ENCODE measurements around the gene ARID4A.
"Not testable (repeated sequence)": the region's sequence is repeated elsewhere in the genome, so short reads cannot be mapped to it uniquely, and the experiment has no call there.

Gene ARID4A, protein sequence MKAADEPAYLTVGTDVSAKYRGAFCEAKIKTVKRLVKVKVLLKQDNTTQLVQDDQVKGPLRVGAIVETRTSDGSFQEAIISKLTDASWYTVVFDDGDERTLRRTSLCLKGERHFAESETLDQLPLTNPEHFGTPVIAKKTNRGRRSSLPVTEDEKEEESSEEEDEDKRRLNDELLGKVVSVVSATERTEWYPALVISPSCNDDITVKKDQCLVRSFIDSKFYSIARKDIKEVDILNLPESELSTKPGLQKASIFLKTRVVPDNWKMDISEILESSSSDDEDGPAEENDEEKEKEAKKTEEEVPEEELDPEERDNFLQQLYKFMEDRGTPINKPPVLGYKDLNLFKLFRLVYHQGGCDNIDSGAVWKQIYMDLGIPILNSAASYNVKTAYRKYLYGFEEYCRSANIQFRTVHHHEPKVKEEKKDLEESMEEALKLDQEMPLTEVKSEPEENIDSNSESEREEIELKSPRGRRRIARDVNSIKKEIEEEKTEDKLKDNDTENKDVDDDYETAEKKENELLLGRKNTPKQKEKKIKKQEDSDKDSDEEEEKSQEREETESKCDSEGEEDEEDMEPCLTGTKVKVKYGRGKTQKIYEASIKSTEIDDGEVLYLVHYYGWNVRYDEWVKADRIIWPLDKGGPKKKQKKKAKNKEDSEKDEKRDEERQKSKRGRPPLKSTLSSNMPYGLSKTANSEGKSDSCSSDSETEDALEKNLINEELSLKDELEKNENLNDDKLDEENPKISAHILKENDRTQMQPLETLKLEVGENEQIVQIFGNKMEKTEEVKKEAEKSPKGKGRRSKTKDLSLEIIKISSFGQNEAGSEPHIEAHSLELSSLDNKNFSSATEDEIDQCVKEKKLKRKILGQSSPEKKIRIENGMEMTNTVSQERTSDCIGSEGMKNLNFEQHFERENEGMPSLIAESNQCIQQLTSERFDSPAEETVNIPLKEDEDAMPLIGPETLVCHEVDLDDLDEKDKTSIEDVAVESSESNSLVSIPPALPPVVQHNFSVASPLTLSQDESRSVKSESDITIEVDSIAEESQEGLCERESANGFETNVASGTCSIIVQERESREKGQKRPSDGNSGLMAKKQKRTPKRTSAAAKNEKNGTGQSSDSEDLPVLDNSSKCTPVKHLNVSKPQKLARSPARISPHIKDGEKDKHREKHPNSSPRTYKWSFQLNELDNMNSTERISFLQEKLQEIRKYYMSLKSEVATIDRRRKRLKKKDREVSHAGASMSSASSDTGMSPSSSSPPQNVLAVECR

GRCh38 chr14:58298477-58299400, at the start of gene ARID4A:
ARID4A (plus strand) TSS chr14:58298555; CDS start chr14:58299855, 1,300 bp downstream.
- peak; percentile 29 for DNase-seq

DNA sequence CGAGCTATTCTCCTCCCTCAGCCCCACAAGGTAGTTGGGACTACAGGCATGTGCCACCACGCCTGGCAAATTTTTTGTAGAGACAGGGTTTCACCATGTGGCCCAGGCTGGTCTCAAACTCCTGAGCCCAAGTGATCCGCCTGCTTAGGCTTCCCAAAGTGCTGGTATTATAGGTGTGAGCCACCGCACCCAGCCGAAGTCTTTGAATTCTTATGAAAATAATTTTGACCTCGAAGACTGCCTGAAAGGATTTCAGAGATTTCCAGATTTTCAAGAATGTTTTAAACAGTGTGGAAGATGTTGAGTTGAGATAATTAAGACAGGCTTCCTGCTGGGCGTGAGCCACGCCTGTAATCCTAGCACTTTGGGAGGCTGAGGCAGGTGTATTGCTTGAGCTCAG, 48.7 kb upstream of the ARID4A start:
- no peak for DNase-seq

DNA sequence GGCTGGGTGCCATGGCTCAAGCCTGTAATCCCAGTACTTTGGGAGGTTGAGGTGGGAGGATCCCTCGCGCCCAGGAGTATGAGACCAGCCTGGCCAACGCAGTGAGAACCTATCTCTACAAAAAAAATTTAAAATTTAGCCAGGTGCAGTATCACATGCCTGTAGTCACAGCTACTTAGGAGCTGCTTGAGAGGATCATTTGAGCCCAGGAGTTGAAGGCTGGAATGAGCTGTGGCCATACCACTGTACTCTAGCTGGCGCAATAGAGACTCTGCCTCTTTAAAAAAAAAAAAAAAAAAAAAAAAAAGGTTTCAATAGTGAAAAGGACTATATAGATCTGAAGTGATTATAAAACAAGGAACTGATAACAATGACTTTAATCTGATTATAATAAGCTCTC, 40.2 kb upstream of the ARID4A start:
- no peak for DNase-seq

DNA sequence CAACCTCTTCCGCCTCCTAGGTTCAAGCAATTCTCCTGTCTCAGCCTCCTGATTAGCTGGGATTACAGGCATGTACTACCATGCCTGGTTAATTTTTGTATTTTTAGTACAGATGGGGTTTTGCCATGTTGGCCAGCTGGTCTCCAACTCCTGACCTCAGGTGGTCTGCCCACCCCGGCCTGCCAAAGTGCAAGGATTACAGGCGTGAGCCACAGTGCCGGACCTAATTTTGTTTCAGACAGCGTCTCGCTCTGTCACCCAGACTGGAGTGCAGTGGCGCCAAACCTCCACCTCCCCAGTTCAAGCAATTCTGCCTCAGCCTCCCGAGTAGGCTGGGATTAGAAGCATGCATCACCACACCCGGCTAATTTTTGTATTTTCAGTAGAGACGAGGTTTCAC, 36.4 kb upstream of the ARID4A start:
- not testable (repeated sequence) for DNase-seq

GRCh38 chr14:58265401-58265800, 33.0 kb upstream of the ARID4A start:
- no peak for DNase-seq

DNA sequence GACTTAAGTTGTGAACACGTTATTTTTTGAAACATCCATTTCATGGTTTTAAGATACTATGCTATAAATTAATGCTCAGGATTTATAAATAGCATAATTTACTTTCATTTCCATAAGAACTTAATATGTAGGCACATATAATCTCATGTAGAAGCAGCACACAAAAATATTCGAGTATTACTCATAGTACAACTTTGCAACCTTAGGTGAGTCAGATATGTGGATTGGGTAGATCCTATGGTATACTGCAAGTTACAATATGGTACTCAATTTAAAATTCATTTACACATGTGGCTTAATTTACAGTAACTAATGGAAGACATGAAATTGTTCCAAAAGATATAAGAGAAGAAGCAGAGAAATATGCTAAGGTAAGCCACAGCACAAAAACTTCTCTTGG, 27.7 kb upstream of the ARID4A start:
- no peak for DNase-seq

GRCh38 chr14:58272588-58273372, 25.6 kb upstream of the ARID4A start:
- DNase-seq, result no peak

GRCh38 chr14:58274881-58275280, 23.5 kb upstream of the ARID4A start:
- no peak for DNase-seq

- DNase-seq, result no peak
Observed at GRCh38 chr14:58275527-58276190, 22.7 kb upstream of the ARID4A start.

DNA sequence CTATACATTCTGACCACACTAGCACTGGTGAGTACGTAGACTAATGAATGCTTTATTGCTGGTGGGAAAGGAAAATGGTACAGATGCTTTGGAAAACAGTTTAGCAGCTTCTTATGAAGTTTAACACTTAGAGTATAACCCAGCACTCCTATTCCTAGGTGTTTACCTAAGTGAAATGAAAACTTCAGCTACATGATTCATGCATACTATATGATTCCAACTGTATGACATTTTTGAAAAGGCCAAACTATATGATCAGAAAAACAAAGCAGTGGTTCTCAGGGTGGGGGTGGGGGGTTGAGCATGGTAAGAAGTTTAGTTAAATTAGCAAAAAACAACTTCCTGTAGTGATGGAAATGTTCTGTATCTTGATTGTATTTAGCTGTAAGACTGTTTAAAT, 22.1 kb upstream of the ARID4A start:
- DNase-seq, result no peak

DNA sequence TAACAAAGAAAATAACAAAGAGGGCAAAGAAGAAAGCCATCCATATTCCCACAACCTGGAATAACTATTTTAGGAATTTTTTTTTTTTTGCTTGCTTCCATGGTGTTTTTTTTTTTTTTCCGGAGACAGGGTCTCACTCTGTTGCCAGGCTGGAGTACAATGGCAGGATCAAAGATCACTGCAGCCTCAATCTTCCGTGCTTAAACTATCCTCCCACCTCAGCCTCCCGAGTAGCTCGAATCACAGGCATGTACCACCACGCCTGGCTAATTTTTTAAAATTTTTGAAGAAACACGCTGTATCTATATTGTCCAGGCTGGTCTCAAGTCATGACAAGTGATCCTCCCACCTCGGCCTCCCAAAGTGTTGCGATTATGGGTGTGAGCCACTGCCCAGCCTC, 20.2 kb upstream of the ARID4A start:
- no peak for DNase-seq

- no peak for DNase-seq
Observed at GRCh38 chr14:58280954-58281787, 17.2 kb upstream of the ARID4A start.

DNA sequence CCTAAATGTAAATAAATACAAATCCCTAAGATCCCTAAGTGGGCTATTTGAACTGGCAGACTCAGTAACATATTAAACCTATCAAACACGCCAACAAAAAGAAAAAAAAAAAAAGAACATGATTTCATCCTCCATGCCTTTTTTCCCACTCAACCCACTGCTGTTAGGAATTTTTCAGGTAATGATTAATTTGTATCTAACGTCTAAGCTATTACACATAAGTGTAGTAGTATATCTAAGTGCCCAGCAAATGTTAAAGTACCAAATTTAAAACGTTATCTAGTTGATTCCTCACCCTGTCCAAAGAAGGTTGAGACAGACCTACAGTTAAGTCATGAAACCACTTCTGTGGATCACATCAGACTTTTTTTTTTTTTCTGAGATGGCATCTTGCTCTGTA, 16.4 kb upstream of the ARID4A start:
- DNase-seq, result no peak

DNA sequence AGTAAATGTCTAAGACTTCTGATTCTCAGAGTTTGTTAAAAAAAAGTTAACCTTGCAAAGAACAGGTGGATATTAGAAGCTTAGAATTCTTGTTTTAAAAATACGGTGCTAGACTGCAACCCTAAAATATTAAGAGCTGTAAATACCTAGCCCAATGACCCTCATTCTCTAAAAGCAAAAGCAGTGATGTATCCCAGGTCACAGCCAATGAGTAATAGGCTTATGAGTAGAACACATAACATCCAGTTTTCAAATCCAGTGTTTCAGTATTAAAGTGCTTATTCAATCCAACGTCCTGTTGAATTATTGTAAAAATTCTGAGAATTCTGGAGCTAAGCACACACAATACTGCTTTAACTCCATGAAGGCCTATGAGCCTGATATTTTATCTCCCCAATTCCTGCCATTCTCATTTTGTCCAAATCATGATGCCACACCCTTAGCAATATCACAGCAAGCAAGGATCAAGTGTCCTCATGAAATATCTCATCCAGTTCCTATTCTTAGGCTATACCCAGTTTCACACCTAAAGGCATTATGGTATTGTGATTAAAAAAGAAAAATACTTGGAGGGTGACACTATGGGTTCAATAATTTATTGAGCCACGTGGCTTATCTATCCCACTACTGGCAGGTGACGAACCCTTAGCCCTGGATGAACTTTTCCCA, 15.3 kb upstream of the ARID4A start:
- no peak for DNase-seq

DNA sequence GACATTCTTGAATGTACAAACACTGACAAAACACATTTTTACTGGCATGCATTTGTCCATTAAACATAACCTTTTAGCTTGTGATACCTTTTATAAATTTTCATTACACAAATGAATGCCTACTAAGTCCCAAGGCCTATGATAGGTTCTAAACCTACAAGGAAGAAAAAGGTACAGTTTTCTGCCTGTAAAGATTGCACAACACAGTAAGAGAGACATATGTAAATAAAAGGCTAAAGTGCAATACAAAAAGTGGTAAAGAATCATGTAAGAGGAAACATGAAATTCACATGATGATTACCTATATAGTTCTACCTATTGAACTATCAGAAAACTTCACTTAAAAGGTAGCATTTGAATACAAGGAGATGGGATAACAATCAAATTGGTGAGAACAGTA, 14.6 kb upstream of the ARID4A start:
- no peak for DNase-seq

DNA sequence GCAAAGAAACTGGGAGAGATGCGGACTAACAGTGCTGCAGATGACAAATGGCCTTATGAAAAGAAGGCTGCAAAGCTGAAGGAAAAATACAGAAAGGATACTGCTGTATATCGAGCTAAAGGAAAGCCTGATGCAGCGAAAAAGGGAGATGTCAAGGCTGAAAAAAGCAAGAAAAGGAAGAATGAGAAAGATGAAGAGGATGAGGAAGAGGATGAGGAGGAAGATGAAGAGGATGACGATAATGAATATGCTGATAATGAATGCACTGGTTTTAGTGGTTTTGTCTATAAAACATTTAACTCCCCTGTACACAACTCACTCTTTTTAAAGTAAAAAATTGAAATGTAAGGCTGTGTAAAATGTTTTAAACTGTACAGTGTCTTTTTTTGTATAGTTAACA, 13.2 kb upstream of the ARID4A start:
- DNase-seq, result no peak

- DNase-seq, result no peak
Observed at GRCh38 chr14:58287607-58288042, 10.7 kb upstream of the ARID4A start.

DNA sequence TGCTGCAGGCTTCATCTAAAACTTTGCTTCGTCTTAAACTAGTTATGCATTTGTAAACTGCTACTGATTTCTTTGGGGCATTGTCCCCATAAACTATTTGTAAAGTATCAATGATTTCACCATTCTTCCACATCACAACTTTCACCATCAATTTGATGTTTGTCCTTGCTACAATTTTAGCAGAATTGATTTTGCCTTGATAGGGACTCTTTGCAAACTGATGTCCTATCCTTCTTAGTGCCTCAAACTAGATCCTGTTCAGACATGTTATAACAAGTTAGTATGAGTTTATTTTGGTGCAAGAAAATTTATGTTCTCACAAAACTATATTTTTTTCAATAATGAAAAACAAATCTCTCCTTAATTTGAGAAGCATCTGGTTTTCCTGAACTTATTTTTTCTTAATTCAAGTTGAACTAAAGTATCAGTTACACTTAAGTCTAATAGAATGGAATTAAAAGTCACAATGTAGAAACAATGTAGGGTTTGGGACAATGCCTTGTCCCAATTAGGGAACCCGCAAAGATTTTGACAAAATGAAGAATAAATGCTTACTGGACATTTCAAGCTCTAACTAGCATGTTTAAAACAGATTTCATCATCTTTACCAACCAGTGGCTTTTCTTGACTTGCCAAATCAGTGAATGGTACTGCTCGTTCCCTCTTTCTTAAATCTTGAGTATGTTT, 10.1 kb upstream of the ARID4A start:
- DNase-seq, result no peak

- DNase-seq, result no peak
Observed at GRCh38 chr14:58291646-58292045, 6.7 kb upstream of the ARID4A start.

All from NCI-H146 (cell line).